ENCODE data around the gene KCTD14. TPM values are rescaled to one million over a fixed set of nuclear protein-coding genes. Genes with fewer than 3 reads are reported as not detected.

The KCTD14 gene
- total and polyA plus RNA-seq, 9 of the 15 experiments (the other 6 are each of a cell fraction or from before 2014, with no cell fraction given): 0.04 to 0.30 (median 0.11) TPM; not detected in 2

DNA sequence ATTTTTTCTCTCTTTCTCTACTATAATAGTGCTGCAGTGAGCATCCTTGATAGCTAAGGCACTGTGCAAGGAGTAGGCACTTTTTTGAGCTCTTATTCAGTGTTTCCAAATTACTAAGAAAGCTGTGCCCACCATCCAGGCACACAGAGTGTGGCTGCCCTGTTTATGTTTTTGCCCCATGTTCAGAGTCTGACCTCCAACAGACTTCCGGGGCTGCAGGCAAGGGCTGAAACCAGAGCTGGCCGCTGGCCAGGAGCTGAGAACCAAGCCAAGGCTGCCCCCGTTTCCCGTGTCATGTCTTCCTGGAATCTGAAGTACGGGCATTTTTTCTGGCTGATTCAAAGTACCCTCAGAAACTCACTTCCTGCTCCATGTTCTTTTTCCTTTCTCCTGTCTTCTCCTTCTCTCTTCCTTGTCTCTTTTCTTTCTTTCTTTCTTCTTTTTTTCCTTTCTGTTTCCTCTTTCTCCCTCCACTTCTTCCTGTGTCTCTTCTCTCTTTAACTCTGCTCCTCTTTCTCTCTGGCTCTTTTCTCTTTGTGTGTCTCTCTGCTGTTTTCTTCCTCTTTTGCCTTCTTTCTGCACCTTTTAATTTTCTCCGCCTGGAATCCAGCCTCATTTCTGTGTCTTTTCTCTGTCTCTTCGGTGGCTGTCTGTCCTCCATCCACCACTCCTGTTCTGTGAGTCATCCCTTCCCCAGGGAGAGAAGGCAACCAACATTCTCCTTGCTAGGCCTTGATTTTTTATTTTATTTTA lies 17.0 kb upstream of the KCTD14 start (continued):
- TF ChIP-seq ERF (CRISPR knock-in tag; IDR thresholded peaks at IDR 0.05): 0 out of 2 replicates have a peak, but pooled peaks have one; percentile 29
- 0 out of 2 replicates have a peak, but pooled peaks have one; percentile 37 for TF ChIP-seq POLR2G (IDR thresholded peaks at IDR 0.05; ENCODE audit: low read depth, low read length)
- TF ChIP-seq CBFA2T3 (IDR thresholded peaks at IDR 0.05): peak; percentile 32; the same call in 1 of the 2 replicates
- no peak; the same call in 1 of the 2 replicates for TF ChIP-seq ZNF589 (CRISPR knock-in tag; IDR thresholded peaks at IDR 0.05; ENCODE audit: low read depth)
- TF ChIP-seq NCOR1 (IDR thresholded peaks at IDR 0.05): no peak; the same call in 1 of the 2 replicates
- TF ChIP-seq CBX5 (IDR thresholded peaks at IDR 0.05; ENCODE audit: borderline replicate concordance, low read depth): no peak
- no peak for TF ChIP-seq POU5F1 (IDR thresholded peaks at IDR 0.05; ENCODE audit: borderline replicate concordance, low read depth, low read length, partially characterized antibody)
- peak; percentile 99 for TF ChIP-seq NFRKB (IDR thresholded peaks at IDR 0.05; ENCODE audit: low read depth)
- TF ChIP-seq CBX2 (IDR thresholded peaks at IDR 0.05; ENCODE audit: insufficient read depth, low read length, poor library complexity, severe bottlenecking): no peak
- TF ChIP-seq, protein P1, sequence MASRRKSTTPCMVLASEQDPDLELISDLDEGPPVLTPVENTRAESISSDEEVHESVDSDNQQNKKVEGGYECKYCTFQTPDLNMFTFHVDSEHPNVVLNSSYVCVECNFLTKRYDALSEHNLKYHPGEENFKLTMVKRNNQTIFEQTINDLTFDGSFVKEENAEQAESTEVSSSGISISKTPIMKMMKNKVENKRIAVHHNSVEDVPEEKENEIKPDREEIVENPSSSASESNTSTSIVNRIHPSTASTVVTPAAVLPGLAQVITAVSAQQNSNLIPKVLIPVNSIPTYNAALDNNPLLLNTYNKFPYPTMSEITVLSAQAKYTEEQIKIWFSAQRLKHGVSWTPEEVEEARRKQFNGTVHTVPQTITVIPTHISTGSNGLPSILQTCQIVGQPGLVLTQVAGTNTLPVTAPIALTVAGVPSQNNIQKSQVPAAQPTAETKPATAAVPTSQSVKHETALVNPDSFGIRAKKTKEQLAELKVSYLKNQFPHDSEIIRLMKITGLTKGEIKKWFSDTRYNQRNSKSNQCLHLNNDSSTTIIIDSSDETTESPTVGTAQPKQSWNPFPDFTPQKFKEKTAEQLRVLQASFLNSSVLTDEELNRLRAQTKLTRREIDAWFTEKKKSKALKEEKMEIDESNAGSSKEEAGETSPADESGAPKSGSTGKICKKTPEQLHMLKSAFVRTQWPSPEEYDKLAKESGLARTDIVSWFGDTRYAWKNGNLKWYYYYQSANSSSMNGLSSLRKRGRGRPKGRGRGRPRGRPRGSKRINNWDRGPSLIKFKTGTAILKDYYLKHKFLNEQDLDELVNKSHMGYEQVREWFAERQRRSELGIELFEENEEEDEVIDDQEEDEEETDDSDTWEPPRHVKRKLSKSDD (conservative IDR thresholded peaks at IDR 0.05; ENCODE audit: low read length): no peak
- TF ChIP-seq, protein P2, sequence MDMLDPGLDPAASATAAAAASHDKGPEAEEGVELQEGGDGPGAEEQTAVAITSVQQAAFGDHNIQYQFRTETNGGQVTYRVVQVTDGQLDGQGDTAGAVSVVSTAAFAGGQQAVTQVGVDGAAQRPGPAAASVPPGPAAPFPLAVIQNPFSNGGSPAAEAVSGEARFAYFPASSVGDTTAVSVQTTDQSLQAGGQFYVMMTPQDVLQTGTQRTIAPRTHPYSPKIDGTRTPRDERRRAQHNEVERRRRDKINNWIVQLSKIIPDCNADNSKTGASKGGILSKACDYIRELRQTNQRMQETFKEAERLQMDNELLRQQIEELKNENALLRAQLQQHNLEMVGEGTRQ (CRISPR knock-in tag; IDR thresholded peaks at IDR 0.05): no peak
- TF ChIP-seq, protein P3, sequence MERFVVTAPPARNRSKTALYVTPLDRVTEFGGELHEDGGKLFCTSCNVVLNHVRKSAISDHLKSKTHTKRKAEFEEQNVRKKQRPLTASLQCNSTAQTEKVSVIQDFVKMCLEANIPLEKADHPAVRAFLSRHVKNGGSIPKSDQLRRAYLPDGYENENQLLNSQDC (CRISPR knock-in tag; IDR thresholded peaks at IDR 0.05): no peak
- TF ChIP-seq ZZZ3 (IDR thresholded peaks at IDR 0.05): no peak
- TF ChIP-seq, protein P4, sequence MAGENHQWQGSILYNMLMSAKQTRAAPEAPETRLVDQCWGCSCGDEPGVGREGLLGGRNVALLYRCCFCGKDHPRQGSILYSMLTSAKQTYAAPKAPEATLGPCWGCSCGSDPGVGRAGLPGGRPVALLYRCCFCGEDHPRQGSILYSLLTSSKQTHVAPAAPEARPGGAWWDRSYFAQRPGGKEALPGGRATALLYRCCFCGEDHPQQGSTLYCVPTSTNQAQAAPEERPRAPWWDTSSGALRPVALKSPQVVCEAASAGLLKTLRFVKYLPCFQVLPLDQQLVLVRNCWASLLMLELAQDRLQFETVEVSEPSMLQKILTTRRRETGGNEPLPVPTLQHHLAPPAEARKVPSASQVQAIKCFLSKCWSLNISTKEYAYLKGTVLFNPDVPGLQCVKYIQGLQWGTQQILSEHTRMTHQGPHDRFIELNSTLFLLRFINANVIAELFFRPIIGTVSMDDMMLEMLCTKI (IDR thresholded peaks at IDR 0.05; ENCODE audit: partially characterized antibody): no peak
- peak; percentile 17; the same call in 1 of the 2 replicates for TF ChIP-seq C11orf30 (IDR thresholded peaks at IDR 0.05; ENCODE audit: low read depth)
- TF ChIP-seq FIP1L1 (IDR thresholded peaks at IDR 0.05; ENCODE audit: low read depth, low read length, poor library complexity, severe bottlenecking): no peak
- TF ChIP-seq, protein P5, sequence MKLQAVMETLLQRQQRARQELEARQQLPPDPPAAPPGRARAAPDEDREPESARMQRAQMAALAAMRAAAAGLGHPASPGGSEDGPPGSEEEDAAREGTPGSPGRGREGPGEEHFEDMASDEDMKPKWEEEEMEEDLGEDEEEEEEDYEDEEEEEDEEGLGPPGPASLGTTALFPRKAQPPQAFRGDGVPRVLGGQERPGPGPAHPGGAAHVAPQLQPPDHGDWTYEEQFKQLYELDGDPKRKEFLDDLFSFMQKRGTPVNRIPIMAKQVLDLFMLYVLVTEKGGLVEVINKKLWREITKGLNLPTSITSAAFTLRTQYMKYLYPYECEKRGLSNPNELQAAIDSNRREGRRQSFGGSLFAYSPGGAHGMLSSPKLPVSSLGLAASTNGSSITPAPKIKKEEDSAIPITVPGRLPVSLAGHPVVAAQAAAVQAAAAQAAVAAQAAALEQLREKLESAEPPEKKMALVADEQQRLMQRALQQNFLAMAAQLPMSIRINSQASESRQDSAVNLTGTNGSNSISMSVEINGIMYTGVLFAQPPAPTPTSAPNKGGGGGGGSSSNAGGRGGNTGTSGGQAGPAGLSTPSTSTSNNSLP (IDR thresholded peaks at IDR 0.05; ENCODE audit: borderline replicate concordance, low read depth, low read length): no peak
- peak; percentile 85 for TF ChIP-seq EHMT2 (IDR thresholded peaks at IDR 0.05)
